GM23338 (cell line): ENCODE data around the gene WWOX. TPM values are rescaled to one million over a fixed set of nuclear protein-coding genes. Genes with fewer than 3 reads are reported as not detected.

Experiments
- ATAC-seq: fragments of 200-7000 bp; cut with Tn5 transposase; 3 replicates; pipeline ENCODE4 v1.9.1; 2020
- DNase-seq: peaks from one replicate; pipeline ENCODE4 v3.0.0-alpha.2; 2015; ENCODE audit warnings: low spot score
- H2AFZ ChIP-seq: fragments of 200-600 bp; sonication (generic); 2 replicates; pipeline ENCODE4 v1.8.0; 2016; ENCODE audit warnings: antibody characterized with exemption, mild to moderate bottlenecking, moderate library complexity
- H3F3A ChIP-seq: fragments of 200-600 bp; sonication (generic); replicated peaks from 2 replicates; pipeline ENCODE4 v1.8.0; 2017; ENCODE audit warnings: antibody characterized with exemption, mixed run types, low read depth
- H3K27ac ChIP-seq: fragments of 200-600 bp; sonication (generic); 2 replicates; pipeline ENCODE4 v1.6.1; 2016; ENCODE audit warnings: low read depth
- H3K27me3 ChIP-seq: fragments of 200-600 bp; sonication (generic); 2 replicates; pipeline ENCODE4 v1.8.0; 2016; ENCODE audit warnings: mild to moderate bottlenecking, mixed run types, moderate library complexity; ENCODE audit not compliant: insufficient read depth
- H3K36me3 ChIP-seq: fragments of 200-600 bp; sonication (generic); 2 replicates; pipeline ENCODE4 v1.8.0; 2016; ENCODE audit warnings: mild to moderate bottlenecking; ENCODE audit not compliant: insufficient read depth
- H3K4me1 ChIP-seq: fragments of 200-600 bp; sonication (generic); 2 replicates; pipeline ENCODE4 v1.8.0; 2016; ENCODE audit warnings: mild to moderate bottlenecking, moderate library complexity; ENCODE audit not compliant: insufficient read depth
- H3K4me2 ChIP-seq: fragments of 200-600 bp; sonication (generic); 2 replicates; pipeline ENCODE4 v1.7.1; 2017; ENCODE audit warnings: mixed run types
- H3K4me3 ChIP-seq: fragments of 200-600 bp; sonication (generic); 2 replicates; pipeline ENCODE4 v1.6.1; 2016; ENCODE audit warnings: mixed run types
- H3K79me2 ChIP-seq: fragments of 200-600 bp; sonication (generic); replicated peaks from 2 replicates; pipeline ENCODE4 v1.8.0; 2017; ENCODE audit warnings: mild to moderate bottlenecking; ENCODE audit not compliant: insufficient read depth
- H3K9me2 ChIP-seq: fragments of 200-600 bp; sonication (generic); 2 replicates; pipeline ENCODE4 v1.8.0; 2017; ENCODE audit not compliant: insufficient read depth
- H4K20me1 ChIP-seq: fragments of 200-600 bp; sonication (generic); replicated peaks from 2 replicates; pipeline ENCODE4 v1.8.0; 2017; ENCODE audit warnings: mild to moderate bottlenecking; ENCODE audit not compliant: insufficient read depth
- H3K27ac Mint-ChIP-seq: 2 replicates; pipeline ENCODE4 v1.8.0; 2020; ENCODE audit warnings: inconsistent platforms, mild to moderate bottlenecking, moderate library complexity, mixed read lengths
- H3K27me3 Mint-ChIP-seq: 3 replicates; pipeline ENCODE4 v1.8.0; 2022; ENCODE audit warnings: low read depth, mild to moderate bottlenecking, moderate library complexity, mixed read lengths, inconsistent platforms; ENCODE audit not compliant: insufficient read depth, poor library complexity
- H3K36me3 Mint-ChIP-seq: 3 replicates; pipeline ENCODE4 v1.8.0; 2021; ENCODE audit warnings: low read depth, mild to moderate bottlenecking, inconsistent platforms, moderate library complexity, mixed read lengths
- H3K4me1 Mint-ChIP-seq: 3 replicates; pipeline ENCODE4 v1.8.0; 2020; ENCODE audit warnings: mild to moderate bottlenecking, inconsistent platforms, mixed read lengths
- H3K4me3 Mint-ChIP-seq: 3 replicates; pipeline ENCODE4 v1.8.0; 2021; ENCODE audit warnings: moderate library complexity, mild to moderate bottlenecking, inconsistent platforms, mixed read lengths
- H3K9me3 Mint-ChIP-seq: 3 replicates; pipeline ENCODE4 v1.8.0; 2020; ENCODE audit warnings: moderate library complexity, mild to moderate bottlenecking, inconsistent platforms, mixed read lengths
- CREB1 ChIP-seq: fragments of 250-450 bp; sonication (Bioruptor Pico); IDR thresholded peaks from 2 replicates; pipeline ENCODE4 v1.5.0; 2020; ENCODE audit warnings: low read depth, mild to moderate bottlenecking, moderate library complexity
- EZH2 ChIP-seq: fragments of 200-600 bp; sonication (generic); IDR thresholded peaks from one replicate; pipeline ENCODE4 v1.8.0; 2017; ENCODE audit warnings: antibody characterized with exemption, mild to moderate bottlenecking, low read depth; ENCODE audit not compliant: unreplicated experiment
- EZH2phosphoT487 ChIP-seq: fragments of 200-600 bp; sonication (generic); IDR thresholded peaks from one replicate; pipeline ENCODE4 v1.8.1; 2018; ENCODE audit warnings: antibody characterized with exemption; ENCODE audit not compliant: unreplicated experiment
- JUNB ChIP-seq: IDR thresholded peaks from one replicate; pipeline ENCODE4 v1.6.1; 2016; ENCODE audit warnings: antibody characterized with exemption; ENCODE audit not compliant: unreplicated experiment
- NANOG ChIP-seq: IDR thresholded peaks from 2 replicates; pipeline ENCODE4 v1.6.1; 2016; ENCODE audit warnings: antibody characterized with exemption, borderline replicate concordance
- POLR2AphosphoS5 ChIP-seq: IDR thresholded peaks from 2 replicates; pipeline ENCODE4 v1.6.1; 2016; ENCODE audit warnings: antibody characterized with exemption, low read depth
- STAT1 ChIP-seq: IDR thresholded peaks from one replicate; pipeline ENCODE4 v1.6.1; 2016; ENCODE audit warnings: antibody characterized with exemption; ENCODE audit not compliant: unreplicated experiment
- ZNF114 ChIP-seq: fragments of 250-450 bp; sonication (Bioruptor Pico); IDR thresholded peaks from 2 replicates; pipeline ENCODE4 v1.5.0; 2020; ENCODE audit warnings: mild to moderate bottlenecking, moderate library complexity
- ZNF331 ChIP-seq: fragments of 250-450 bp; sonication (Bioruptor Pico); IDR thresholded peaks from 2 replicates; pipeline ENCODE4 v1.5.0; 2020; ENCODE audit warnings: low read depth, mild to moderate bottlenecking, moderate library complexity
- polyA plus RNA-seq: library from polyadenylated mRNA; unstranded; fragments of >200 nt; fragmentation: Nextera tagmentation; extraction: Ambion mirVana; gene quantifications from 2 replicates; pipeline ENCODE4 v1.2.1, GENCODE V29; 2016
- total RNA-seq: library from RNA; depleted of rRNA; stranded (reverse); fragments of >200 nt; shearing (Covaris generic); gene quantifications from 2 replicates; pipeline ENCODE4 v1.2.3, GENCODE V29; 2014
- TF ChIP-seq, protein P1 (sequence below), 2 experiments: fragments of 200-600 bp in 1 of 2; sonication (generic) in 1 of 2; conservative IDR thresholded peaks; 2 replicates each; pipeline versions ENCODE4 v1.5.1 to v1.6.1; 2016 to 2017; ENCODE audit warnings: antibody characterized with exemption in 2 of 2, low read depth in 2 of 2, mild to moderate bottlenecking in 2 of 2, moderate library complexity in 1 of 2
- TF ChIP-seq, protein P2 (sequence below): IDR thresholded peaks from one replicate; pipeline ENCODE4 v1.6.1; 2018; ENCODE audit warnings: antibody characterized with exemption; ENCODE audit not compliant: unreplicated experiment
- TF ChIP-seq, protein P3 (sequence below): IDR thresholded peaks from 2 replicates; pipeline ENCODE4 v1.6.1; 2016; ENCODE audit warnings: antibody characterized with exemption
- TF ChIP-seq, protein P4 (sequence below): fragments of 250-450 bp; sonication (Bioruptor Pico); IDR thresholded peaks from 2 replicates; pipeline ENCODE4 v1.5.0; 2020; ENCODE audit warnings: mild to moderate bottlenecking, moderate library complexity

WWOX gene
- total and polyA plus RNA-seq, 2 experiments from 2014 or later = 10.0 to 19.3 TPM

DNA sequence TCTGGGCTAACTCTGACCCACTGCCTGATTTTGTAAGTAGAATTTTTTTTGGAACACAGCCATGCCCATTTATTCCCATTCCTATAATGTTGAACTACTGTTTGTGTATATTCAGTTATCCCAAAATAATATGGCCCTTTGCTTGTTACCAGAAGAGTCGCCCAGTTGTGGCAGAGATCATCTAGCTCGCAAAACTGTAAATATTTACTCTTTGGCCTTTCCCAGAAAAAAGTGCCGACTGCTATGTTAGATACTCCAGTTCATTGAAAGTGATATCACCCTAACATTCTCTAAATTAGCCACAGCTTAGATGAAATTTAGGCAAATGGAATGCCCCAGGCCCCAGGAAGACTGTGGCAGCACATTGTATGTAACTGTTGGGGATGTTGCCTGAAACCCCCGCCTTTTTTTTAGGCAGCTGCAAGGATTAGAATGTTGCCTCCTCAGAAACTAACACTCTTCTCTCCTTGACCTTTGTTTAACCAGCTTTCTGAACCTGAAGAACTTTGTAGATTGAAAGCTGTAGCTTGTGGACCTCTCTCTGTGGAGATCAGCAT lies 19.1 kb downstream of the WWOX start:
- Histone ChIP-seq H2AFZ (no peak overlapping the region), H3K27me3 (no peaks in the 10 kb centered on the region), H3K4me2 (no peak overlapping the region), H3K27ac (no peak overlapping the region), H3K9me2 (no peaks in the 10 kb centered on the region), H3F3A (no peaks in the 10 kb centered on the region), H3K79me2 (no peaks in the 10 kb centered on the region), H3K4me1 (no peaks in the 10 kb centered on the region), H3K4me3 (no peak overlapping the region), H4K20me1 (no peaks in the 10 kb centered on the region), H3K36me3 (no peaks in the 10 kb centered on the region)
- Mint-ChIP-seq H3K27ac (no peak overlapping the region), H3K36me3 (peaks cover 21% of the 10 kb centered on the region; the same call in 2 of the 3 replicates), H3K9me3 (no peaks in the 10 kb centered on the region), H3K27me3 (no peaks in the 10 kb centered on the region), H3K4me3 (no peak overlapping the region), H3K4me1 (0 out of 3 replicates have a peak, but pooled peaks cover 2% of the 10 kb centered on the region)
- DNase-seq = no peak
- TF ChIP-seq, protein P1, sequence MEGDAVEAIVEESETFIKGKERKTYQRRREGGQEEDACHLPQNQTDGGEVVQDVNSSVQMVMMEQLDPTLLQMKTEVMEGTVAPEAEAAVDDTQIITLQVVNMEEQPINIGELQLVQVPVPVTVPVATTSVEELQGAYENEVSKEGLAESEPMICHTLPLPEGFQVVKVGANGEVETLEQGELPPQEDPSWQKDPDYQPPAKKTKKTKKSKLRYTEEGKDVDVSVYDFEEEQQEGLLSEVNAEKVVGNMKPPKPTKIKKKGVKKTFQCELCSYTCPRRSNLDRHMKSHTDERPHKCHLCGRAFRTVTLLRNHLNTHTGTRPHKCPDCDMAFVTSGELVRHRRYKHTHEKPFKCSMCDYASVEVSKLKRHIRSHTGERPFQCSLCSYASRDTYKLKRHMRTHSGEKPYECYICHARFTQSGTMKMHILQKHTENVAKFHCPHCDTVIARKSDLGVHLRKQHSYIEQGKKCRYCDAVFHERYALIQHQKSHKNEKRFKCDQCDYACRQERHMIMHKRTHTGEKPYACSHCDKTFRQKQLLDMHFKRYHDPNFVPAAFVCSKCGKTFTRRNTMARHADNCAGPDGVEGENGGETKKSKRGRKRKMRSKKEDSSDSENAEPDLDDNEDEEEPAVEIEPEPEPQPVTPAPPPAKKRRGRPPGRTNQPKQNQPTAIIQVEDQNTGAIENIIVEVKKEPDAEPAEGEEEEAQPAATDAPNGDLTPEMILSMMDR (conservative IDR thresholded peaks at IDR 0.05; ENCODE audit: low read depth in 2 of 2) = no peak
- TF ChIP-seq, protein P2, sequence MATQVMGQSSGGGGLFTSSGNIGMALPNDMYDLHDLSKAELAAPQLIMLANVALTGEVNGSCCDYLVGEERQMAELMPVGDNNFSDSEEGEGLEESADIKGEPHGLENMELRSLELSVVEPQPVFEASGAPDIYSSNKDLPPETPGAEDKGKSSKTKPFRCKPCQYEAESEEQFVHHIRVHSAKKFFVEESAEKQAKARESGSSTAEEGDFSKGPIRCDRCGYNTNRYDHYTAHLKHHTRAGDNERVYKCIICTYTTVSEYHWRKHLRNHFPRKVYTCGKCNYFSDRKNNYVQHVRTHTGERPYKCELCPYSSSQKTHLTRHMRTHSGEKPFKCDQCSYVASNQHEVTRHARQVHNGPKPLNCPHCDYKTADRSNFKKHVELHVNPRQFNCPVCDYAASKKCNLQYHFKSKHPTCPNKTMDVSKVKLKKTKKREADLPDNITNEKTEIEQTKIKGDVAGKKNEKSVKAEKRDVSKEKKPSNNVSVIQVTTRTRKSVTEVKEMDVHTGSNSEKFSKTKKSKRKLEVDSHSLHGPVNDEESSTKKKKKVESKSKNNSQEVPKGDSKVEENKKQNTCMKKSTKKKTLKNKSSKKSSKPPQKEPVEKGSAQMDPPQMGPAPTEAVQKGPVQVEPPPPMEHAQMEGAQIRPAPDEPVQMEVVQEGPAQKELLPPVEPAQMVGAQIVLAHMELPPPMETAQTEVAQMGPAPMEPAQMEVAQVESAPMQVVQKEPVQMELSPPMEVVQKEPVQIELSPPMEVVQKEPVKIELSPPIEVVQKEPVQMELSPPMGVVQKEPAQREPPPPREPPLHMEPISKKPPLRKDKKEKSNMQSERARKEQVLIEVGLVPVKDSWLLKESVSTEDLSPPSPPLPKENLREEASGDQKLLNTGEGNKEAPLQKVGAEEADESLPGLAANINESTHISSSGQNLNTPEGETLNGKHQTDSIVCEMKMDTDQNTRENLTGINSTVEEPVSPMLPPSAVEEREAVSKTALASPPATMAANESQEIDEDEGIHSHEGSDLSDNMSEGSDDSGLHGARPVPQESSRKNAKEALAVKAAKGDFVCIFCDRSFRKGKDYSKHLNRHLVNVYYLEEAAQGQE = no peak
- TF ChIP-seq POLR2AphosphoS5 (no peak), CREB1 (no peak), ZNF331 (CRISPR knock-in tag) (no peak), STAT1 (no peak), JUNB (no peak), ZNF114 (no peak), NANOG (no peak), EZH2phosphoT487 (no peak), EZH2 (no peak)
- TF ChIP-seq, protein P3, sequence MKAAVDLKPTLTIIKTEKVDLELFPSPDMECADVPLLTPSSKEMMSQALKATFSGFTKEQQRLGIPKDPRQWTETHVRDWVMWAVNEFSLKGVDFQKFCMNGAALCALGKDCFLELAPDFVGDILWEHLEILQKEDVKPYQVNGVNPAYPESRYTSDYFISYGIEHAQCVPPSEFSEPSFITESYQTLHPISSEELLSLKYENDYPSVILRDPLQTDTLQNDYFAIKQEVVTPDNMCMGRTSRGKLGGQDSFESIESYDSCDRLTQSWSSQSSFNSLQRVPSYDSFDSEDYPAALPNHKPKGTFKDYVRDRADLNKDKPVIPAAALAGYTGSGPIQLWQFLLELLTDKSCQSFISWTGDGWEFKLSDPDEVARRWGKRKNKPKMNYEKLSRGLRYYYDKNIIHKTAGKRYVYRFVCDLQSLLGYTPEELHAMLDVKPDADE = no peak
- TF ChIP-seq, protein P4, sequence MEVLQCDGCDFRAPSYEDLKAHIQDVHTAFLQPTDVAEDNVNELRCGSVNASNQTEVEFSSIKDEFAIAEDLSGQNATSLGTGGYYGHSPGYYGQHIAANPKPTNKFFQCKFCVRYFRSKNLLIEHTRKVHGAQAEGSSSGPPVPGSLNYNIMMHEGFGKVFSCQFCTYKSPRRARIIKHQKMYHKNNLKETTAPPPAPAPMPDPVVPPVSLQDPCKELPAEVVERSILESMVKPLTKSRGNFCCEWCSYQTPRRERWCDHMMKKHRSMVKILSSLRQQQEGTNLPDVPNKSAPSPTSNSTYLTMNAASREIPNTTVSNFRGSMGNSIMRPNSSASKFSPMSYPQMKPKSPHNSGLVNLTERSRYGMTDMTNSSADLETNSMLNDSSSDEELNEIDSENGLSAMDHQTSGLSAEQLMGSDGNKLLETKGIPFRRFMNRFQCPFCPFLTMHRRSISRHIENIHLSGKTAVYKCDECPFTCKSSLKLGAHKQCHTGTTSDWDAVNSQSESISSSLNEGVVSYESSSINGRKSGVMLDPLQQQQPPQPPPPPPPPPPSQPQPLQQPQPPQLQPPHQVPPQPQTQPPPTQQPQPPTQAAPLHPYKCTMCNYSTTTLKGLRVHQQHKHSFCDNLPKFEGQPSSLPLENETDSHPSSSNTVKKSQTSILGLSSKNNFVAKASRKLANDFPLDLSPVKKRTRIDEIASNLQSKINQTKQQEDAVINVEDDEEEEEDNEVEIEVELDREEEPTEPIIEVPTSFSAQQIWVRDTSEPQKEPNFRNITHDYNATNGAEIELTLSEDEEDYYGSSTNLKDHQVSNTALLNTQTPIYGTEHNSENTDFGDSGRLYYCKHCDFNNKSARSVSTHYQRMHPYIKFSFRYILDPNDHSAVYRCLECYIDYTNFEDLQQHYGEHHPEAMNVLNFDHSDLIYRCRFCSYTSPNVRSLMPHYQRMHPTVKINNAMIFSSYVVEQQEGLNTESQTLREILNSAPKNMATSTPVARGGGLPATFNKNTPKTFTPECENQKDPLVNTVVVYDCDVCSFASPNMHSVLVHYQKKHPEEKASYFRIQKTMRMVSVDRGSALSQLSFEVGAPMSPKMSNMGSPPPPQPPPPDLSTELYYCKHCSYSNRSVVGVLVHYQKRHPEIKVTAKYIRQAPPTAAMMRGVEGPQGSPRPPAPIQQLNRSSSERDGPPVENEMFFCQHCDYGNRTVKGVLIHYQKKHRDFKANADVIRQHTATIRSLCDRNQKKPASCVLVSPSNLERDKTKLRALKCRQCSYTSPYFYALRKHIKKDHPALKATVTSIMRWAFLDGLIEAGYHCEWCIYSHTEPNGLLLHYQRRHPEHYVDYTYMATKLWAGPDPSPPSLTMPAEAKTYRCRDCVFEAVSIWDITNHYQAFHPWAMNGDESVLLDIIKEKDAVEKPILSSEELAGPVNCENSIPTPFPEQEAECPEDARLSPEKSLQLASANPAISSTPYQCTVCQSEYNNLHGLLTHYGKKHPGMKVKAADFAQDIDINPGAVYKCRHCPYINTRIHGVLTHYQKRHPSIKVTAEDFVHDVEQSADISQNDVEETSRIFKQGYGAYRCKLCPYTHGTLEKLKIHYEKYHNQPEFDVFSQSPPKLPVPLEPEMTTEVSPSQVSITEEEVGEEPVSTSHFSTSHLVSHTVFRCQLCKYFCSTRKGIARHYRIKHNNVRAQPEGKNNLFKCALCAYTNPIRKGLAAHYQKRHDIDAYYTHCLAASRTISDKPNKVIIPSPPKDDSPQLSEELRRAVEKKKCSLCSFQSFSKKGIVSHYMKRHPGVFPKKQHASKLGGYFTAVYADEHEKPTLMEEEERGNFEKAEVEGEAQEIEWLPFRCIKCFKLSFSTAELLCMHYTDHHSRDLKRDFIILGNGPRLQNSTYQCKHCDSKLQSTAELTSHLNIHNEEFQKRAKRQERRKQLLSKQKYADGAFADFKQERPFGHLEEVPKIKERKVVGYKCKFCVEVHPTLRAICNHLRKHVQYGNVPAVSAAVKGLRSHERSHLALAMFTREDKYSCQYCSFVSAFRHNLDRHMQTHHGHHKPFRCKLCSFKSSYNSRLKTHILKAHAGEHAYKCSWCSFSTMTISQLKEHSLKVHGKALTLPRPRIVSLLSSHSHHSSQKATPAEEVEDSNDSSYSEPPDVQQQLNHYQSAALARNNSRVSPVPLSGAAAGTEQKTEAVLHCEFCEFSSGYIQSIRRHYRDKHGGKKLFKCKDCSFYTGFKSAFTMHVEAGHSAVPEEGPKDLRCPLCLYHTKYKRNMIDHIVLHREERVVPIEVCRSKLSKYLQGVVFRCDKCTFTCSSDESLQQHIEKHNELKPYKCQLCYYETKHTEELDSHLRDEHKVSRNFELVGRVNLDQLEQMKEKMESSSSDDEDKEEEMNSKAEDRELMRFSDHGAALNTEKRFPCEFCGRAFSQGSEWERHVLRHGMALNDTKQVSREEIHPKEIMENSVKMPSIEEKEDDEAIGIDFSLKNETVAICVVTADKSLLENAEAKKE (CRISPR knock-in tag) = no peak
- no peak for ATAC-seq
